PC-3 (cell line): ENCODE measurements around the gene CAMK1D.

ENCODE experiments used
- CTCF ChIP-seq: fragments of 300-600 bp; sonication (generic); conservative IDR thresholded peaks from 2 replicates; pipeline ENCODE4 v1.5.1; 2017; ENCODE audit warnings: antibody characterized with exemption, low read depth, mild to moderate bottlenecking, low read length
- EZH2 ChIP-seq: fragments of 300-600 bp; sonication (generic); IDR thresholded peaks from one replicate; pipeline ENCODE4 v1.6.1; 2017; ENCODE audit warnings: antibody characterized with exemption, mild to moderate bottlenecking, low read length; ENCODE audit not compliant: unreplicated experiment
- EZH2phosphoT487 ChIP-seq: fragments of 300-600 bp; sonication (generic); IDR thresholded peaks from 2 replicates; pipeline ENCODE4 v1.6.1; 2018; ENCODE audit warnings: mild to moderate bottlenecking, antibody characterized with exemption, low read length, borderline replicate concordance

DNA sequence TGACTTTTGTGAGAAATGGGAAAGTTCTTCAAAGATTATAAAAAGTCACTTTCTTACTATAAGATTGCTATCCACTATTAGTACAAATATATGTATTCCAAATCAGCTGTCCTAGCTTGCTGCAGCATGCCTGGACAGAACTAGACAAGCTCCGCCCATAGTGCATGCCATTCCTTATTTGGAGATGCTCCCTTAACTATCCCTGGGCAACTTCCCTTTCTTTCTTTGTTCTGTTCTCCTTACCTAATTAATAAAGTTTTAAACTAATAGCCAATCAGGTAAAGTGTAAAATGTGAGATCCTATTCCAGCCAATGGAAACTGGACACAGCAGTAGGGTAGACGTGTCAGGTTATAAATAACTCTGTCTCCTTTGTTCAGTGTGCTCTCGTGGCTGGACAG is 281.9 kb downstream of the CAMK1D start:
- TF ChIP-seq CTCF (no peak), EZH2phosphoT487 (no peak), EZH2 (no peak)
